BE2C (cell line): ENCODE results near the gene TCF7L1.

Experiments used
- DNase-seq: peaks from one replicate; pipeline ENCODE4 v3.0.0-alpha.2; 2020
- H3K27me3 ChIP-seq: fragments of 250-450 bp; sonication (Bioruptor Pico); 2 replicates; pipeline ENCODE4 v1.5.1; 2020; ENCODE audit warnings: mild to moderate bottlenecking
- H3K36me3 ChIP-seq: fragments of 250-450 bp; sonication (Bioruptor Pico); 2 replicates; pipeline ENCODE4 v1.5.1; 2020; ENCODE audit warnings: mild to moderate bottlenecking
- H3K4me1 ChIP-seq: fragments of 250-450 bp; sonication (Bioruptor Pico); 2 replicates; pipeline ENCODE4 v1.5.1; 2020
- H3K4me3 ChIP-seq: 2 replicates; pipeline ENCODE4 v1.5.1; 2011; ENCODE audit warnings: low read depth, low read length
- H3K9me3 ChIP-seq: fragments of 250-450 bp; sonication (Bioruptor Pico); 2 replicates; pipeline ENCODE4 v1.5.1; 2020
- CTCF ChIP-seq: IDR thresholded peaks from 2 replicates; pipeline ENCODE4 v1.5.1; 2012; ENCODE audit warnings: mild to moderate bottlenecking, low read depth, low read length

The TCF7L1 gene

DNA sequence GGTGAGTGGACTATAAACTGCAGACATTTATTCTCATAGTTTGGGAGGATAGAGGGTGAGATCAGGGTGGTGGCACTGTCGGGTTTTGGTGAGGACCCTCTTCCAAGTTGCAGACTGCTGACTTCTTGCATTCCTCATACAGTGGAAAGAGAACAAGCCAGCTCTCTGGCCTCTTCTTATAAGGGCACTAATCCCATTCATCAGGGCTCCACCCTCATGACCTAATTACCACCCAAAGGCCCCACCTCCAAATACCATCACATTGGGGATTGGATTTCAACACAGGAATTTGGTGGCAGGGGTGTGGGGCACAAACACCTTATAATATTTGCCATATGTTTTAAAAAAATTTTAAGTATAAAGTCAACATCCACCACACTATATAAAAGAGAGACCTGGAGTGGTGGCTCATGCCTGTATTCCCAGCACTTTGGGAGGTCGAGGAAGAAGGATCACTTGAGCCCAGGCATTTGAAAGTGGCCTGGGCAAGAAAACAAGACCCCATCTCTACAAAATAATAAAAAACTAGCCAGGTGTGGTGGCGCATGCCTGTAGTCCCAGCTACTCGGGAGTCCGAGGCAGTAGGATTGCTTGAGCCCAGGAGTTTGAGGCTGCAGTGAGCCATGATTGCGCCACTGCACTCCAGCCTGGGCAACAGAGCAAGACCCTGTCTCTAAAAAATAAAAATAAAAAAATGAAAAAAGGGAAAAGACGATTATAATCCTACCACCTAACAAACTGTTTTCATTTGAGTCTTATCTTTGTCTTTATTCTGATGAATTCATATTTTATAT is 44.0 kb downstream of the TCF7L1 start:
- H3K4me1 ChIP-seq, result no peaks in the 10 kb centered on the region
- no peak for DNase-seq

GRCh38 chr2:85178154-85178553 is 45.0 kb downstream of the TCF7L1 start:
- no peaks in the 10 kb centered on the region for H3K4me1 ChIP-seq
- no peaks in the 10 kb centered on the region for H3K9me3 ChIP-seq
- DNase-seq, result no peak
- TF ChIP-seq CTCF, result no peak
- no peak overlapping the region for H3K4me3 ChIP-seq
- H3K36me3 ChIP-seq, result no peaks in the 10 kb centered on the region
- no peaks in the 10 kb centered on the region for H3K27me3 ChIP-seq

More for the DNA sequence above, 44.0 kb downstream of the TCF7L1 start:
- no peaks in the 10 kb centered on the region for H3K27me3 ChIP-seq
- no peaks in the 10 kb centered on the region for H3K9me3 ChIP-seq
- H3K36me3 ChIP-seq, result no peaks in the 10 kb centered on the region
- H3K4me3 ChIP-seq, result no peak overlapping the region
- no peak for TF ChIP-seq CTCF

DNA sequence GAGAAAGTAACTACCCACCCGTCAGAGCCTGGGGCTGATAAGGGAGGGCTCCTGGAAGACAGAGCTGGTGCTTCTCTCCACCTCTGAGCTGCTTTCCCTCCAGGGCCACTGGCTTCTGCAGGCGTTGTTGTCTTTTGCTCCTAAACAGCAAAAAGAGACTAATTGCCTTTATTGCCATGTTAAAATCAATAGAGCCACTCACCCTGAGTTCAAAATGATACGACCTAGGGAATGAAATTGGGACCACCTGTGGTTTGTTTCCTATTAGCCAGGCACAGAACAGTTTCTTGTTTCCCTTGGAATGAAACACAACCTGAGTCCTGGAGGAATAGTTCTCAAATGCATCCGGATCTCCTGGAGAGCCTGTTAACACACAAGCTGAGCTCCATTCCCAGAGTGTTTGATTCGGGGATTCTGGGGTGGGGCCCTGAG is 45.8 kb downstream of the TCF7L1 start:
- no peaks in the 10 kb centered on the region for H3K36me3 ChIP-seq
- H3K4me1 ChIP-seq, result no peaks in the 10 kb centered on the region
- H3K9me3 ChIP-seq, result no peaks in the 10 kb centered on the region
- no peaks in the 10 kb centered on the region for H3K27me3 ChIP-seq
- DNase-seq, result no peak
- H3K4me3 ChIP-seq, result no peak overlapping the region
- no peak for TF ChIP-seq CTCF

DNA sequence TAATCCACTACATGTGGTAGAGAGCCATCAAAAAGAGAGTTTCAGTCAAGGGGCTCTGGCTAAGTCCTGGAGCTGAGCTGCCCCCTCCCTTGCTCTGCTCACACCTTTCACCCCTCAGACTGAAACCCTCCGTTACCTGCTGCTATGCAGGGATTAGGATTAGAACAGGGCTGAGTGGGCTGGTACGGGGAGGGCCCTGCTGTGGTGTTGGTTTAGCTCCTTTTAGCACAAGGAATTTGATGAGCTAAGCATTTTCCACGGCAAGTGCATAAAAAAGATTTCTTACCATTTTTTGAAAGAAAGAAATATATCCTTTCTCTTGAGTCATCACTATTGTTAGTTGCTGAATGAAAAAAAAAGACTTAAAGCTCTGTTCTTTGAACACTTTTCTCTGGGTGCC is 46.3 kb downstream of the TCF7L1 start:
- Histone ChIP-seq H3K9me3 (no peaks in the 10 kb centered on the region), H3K4me1 (no peaks in the 10 kb centered on the region), H3K36me3 (no peaks in the 10 kb centered on the region), H3K4me3 (no peak overlapping the region), H3K27me3 (no peaks in the 10 kb centered on the region)
- DNase-seq, result no peak
- no peak for TF ChIP-seq CTCF

DNA sequence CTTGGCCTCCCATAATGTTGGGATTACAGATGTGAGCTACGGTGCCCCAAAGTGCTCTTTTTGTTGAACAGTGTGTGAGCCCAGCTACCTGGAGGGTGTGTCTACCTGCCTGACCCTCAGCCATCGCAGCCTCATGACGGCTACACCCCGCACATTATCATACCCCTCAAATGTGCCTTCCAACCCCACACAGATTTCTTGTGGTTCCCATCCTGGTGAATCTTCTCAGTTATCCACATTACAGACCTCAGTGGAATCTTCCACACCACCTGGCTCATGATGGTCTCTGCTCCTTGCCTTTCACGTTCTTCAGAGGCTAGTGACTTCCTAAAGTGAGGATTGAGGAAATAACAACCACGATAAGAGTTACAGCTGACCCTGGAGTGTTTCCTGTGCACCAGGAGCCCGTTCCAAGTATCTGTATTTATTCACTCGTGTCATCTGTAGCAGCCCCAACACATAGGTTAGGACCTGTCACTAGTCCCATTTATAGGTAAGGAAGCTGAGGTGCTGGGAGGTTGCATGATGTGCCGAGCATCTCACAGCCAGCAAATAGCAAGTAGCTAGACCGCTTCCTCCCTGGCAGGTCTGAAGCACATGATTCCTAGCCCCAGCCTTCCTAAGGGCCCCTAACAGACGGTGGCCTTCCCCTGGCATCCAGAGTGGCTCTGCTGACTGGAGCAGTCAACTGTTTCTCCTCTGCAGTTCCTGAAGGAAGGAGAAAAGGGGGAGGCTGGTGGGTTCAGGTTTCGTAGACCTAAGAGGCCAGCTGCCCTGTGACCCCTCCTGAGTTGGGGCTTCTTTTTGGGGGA is 47.3 kb downstream of the TCF7L1 start:
- DNase-seq, result no peak
- Histone ChIP-seq H3K4me1 (no peaks in the 10 kb centered on the region), H3K4me3 (no peak overlapping the region), H3K27me3 (no peaks in the 10 kb centered on the region), H3K9me3 (no peaks in the 10 kb centered on the region), H3K36me3 (no peaks in the 10 kb centered on the region)
- TF ChIP-seq CTCF, result no peak
